Activated CD4-positive, alpha-beta T cell treated with anti-CD3 and anti-CD28 coated beads, Interleukin-2, amount 10 ng/mL, durations not matched to agents 7 days and 5 days (primary cell): ENCODE data around the gene ATG101. TPM values are rescaled to one million over a fixed set of nuclear protein-coding genes. Genes with fewer than 3 reads are reported as not detected.

Experiments used
- CTCF ChIA-PET: fragments of 350-600 bp; sonication (Branson Sonifier 250); formaldehyde crosslinking; loops from one replicate; lab custom pipeline; 2021; ENCODE audit warnings: antibody characterized with exemption; lab: Charles Lee
- POLR2A ChIA-PET: fragments of 350-600 bp; sonication (Branson Sonifier 250); formaldehyde crosslinking; loops from one replicate; lab custom pipeline; 2021; ENCODE audit warnings: antibody characterized with exemption; lab: Charles Lee
- DNase-seq: peaks from one replicate; pipeline ENCODE4 v3.0.0-alpha.2; 2020
- H3K27ac Mint-ChIP-seq: one replicate; pipeline ENCODE4 v1.8.0; 2021; ENCODE audit warnings: mild to moderate bottlenecking, moderate library complexity, mixed read lengths
- H3K27me3 Mint-ChIP-seq: one replicate; pipeline ENCODE4 v1.8.0; 2021; ENCODE audit warnings: mixed read lengths
- H3K36me3 Mint-ChIP-seq: one replicate; pipeline ENCODE4 v1.8.0; 2021; ENCODE audit warnings: low read depth, mixed read lengths
- H3K4me1 Mint-ChIP-seq: one replicate; pipeline ENCODE4 v1.8.0; 2021; ENCODE audit warnings: mixed read lengths
- H3K4me3 Mint-ChIP-seq: one replicate; pipeline ENCODE4 v1.8.0; 2021; ENCODE audit warnings: mild to moderate bottlenecking, moderate library complexity, mixed read lengths
- H3K9me3 Mint-ChIP-seq: one replicate; pipeline ENCODE4 v1.8.0; 2021; ENCODE audit warnings: mixed read lengths
- total RNA-seq, 2 experiments: library from RNA; stranded (reverse); gene quantifications; one replicate each; pipeline ENCODE4 v1.2.3, GENCODE V29; 2021

ATG101 gene
- total RNA-seq, 2 experiments from 2014 or later: 28.3 to 30.4 TPM

GRCh38 chr12:52032804-52033445 lies 36.9 kb upstream of the ATG101 start:
- no peaks in the 10 kb centered on the region for H3K36me3 Mint-ChIP-seq
- peaks cover 29% of the 10 kb centered on the region for H3K27me3 Mint-ChIP-seq
- peak overlapping the region; percentile 73 for H3K27ac Mint-ChIP-seq
- ChIA-PET CTCF (interaction anchor here (0.6 to 12.4 kb wide), 12 partner anchors 7 to 292 kb away, joined by 3 to 206 read pairs (median 4); partner anchors contain the start of genes ATG101 and NR4A1), POLR2A (interaction anchor here (0.7 kb wide), 1 partner anchor 21 kb away, joined by 3 read pairs; no protein-coding TSS in a partner anchor)
- peaks cover 32% of the 10 kb centered on the region for H3K4me1 Mint-ChIP-seq
- DNase-seq: peak; percentile 93
- H3K9me3 Mint-ChIP-seq: no peaks in the 10 kb centered on the region
- peak overlapping the region; percentile 58 for H3K4me3 Mint-ChIP-seq

DNA sequence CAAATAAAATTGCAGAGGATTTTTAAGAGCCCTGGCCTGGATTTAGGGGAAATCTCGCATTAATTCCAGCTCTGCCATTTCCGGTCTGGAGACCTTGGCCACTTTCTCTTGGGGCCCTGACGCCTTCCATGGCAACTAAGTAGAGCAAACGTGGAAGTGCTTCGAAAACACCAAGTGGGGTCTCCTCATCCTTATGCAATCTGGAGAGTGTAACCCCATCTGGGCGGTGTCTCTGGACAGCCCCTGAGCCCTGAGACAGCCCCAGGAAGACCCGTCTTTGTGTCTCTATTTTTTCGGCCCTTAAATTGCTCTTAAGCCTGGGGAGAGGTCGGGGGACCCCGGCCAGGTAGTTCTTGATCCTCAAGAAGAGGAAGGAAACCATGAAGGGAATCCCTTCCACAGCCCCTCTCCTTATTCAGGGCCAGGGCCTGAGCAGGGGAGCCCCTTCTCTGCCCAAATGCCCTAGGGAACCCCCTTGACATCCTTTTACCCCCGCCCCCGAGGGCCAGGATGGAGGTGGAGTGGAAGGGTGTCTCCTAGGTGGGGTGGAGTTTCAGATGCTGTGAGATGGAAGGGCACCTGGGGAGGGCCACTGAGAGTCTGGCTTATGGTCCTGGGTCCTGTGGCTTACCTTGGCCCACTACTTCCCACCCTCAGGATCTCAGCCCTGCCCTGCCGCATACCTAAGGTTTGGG lies 36.2 kb upstream of the ATG101 start:
- Mint-ChIP-seq H3K9me3 (no peaks in the 10 kb centered on the region), H3K27me3 (peaks cover 29% of the 10 kb centered on the region), H3K4me3 (peak overlapping the region; percentile 58), H3K4me1 (peaks cover 36% of the 10 kb centered on the region), H3K36me3 (no peaks in the 10 kb centered on the region), H3K27ac (peak overlapping the region; percentile 73)
- POLR2A ChIA-PET: no interaction called here
- no peak for DNase-seq
- CTCF ChIA-PET: interaction anchor here (1.3 to 15.8 kb wide), 6 partner anchors 8 to 40 kb away, joined by 4 to 225 read pairs (median 18); partner anchors contain the start of gene ATG101

DNA sequence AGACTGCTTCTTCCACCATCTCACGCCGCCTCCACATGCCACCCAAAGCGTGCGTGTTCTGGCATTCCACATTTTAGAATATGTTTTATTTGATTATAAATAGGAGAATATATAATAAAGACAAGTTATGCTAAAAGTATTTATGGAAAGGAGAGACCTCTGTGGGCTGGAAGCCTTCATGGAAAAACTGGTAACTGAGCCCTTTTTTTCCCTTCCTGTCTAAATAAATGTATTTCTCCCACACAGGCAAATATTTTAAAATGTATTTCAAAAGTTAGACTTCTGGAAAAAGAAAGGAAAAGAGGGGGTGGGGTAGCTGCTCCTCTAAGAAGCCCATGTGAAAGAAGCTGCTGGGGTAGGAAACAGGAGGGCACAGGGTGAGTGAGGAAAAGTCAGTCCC lies 34.6 kb upstream of the ATG101 start:
- ChIA-PET POLR2A (no interaction called here), CTCF (interaction anchor here (1.2 to 15.8 kb wide), 3 partner anchors 9 to 36 kb away, joined by 3 to 225 read pairs (median 12); partner anchors contain the start of gene ATG101)
- H3K4me3 Mint-ChIP-seq: no peak overlapping the region
- no peak for DNase-seq
- no peaks in the 10 kb centered on the region for H3K9me3 Mint-ChIP-seq
- no peak overlapping the region for H3K27ac Mint-ChIP-seq
- no peaks in the 10 kb centered on the region for H3K36me3 Mint-ChIP-seq
- peaks cover 38% of the 10 kb centered on the region for H3K4me1 Mint-ChIP-seq
- H3K27me3 Mint-ChIP-seq: peaks cover 29% of the 10 kb centered on the region

DNA sequence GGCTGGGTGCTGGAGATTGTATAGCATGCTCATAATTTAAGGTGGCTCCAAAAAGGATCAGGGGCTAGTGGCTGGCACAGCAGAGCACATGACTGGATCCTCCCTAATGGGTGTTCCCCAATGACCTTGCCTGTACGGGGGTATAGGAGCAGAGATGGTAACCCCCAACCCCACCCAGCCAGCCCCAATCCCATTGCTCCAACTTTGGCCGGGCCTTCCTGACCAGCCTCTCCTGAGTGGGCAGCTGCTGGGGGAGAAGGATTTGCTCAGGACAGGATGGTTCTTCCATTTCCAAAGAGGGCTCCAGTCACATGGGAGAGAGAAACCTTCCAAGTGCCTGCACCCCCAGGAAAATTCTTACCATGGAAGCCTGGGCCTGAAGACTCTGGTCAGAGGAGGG lies 33.9 kb upstream of the ATG101 start:
- no peaks in the 10 kb centered on the region for H3K36me3 Mint-ChIP-seq
- no peaks in the 10 kb centered on the region for H3K9me3 Mint-ChIP-seq
- H3K27ac Mint-ChIP-seq: no peak overlapping the region
- DNase-seq: no peak
- ChIA-PET CTCF (interaction anchor here (1.2 to 15.8 kb wide), 4 partner anchors 10 to 36 kb away, joined by 3 to 225 read pairs (median 8); partner anchors contain the start of gene ATG101), POLR2A (no interaction called here)
- H3K4me3 Mint-ChIP-seq: peak overlapping the region; percentile 46
- H3K27me3 Mint-ChIP-seq: peaks cover 29% of the 10 kb centered on the region
- H3K4me1 Mint-ChIP-seq: peaks cover 38% of the 10 kb centered on the region

GRCh38 chr12:52036587-52037171 lies 33.1 kb upstream of the ATG101 start:
- ChIA-PET CTCF (interaction anchor here (1.6 to 15.8 kb wide), 3 partner anchors 11 to 33 kb away, joined by 4 to 225 read pairs (median 12); partner anchors contain the start of gene ATG101), POLR2A (no interaction called here)
- Mint-ChIP-seq H3K27ac (no peak overlapping the region), H3K9me3 (no peaks in the 10 kb centered on the region), H3K4me3 (peak overlapping the region; percentile 46), H3K4me1 (peaks cover 42% of the 10 kb centered on the region), H3K36me3 (no peaks in the 10 kb centered on the region), H3K27me3 (peaks cover 29% of the 10 kb centered on the region)
- DNase-seq: peak; percentile 80

DNA sequence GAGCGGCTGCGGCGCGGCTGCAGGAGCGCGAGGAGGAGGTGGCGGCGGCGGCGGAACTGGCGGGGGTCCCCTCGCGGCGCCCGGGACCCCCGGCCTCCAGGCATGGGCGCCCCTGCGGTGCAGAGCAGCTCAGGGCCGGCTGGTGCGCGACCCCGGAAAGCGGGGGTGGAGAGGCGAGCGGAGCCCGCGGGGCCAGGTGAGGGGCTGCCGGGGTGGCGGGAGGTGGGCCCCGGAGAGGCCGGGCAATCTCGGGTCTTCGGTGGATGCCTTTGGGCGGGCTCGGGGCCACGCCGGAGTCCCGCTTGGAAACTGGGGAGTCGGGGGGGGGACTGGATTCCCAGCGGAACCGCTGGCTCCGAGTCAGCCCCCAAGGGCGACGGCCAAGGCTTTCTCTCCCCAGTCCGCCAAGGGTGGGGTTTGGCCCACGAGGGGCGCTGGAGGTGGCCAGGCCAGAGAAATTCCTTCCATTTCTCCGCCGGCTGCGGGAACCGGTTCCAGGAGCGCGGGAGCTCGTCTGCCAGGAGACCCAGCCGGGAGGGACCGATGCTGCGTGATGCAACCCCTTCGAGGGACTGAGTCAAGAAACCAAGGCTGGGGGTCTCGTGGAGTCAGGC lies 32.4 kb upstream of the ATG101 start:
- H3K9me3 Mint-ChIP-seq: no peaks in the 10 kb centered on the region
- DNase-seq: no peak
- no peak overlapping the region for H3K27ac Mint-ChIP-seq
- no peaks in the 10 kb centered on the region for H3K36me3 Mint-ChIP-seq
- H3K27me3 Mint-ChIP-seq: peaks cover 29% of the 10 kb centered on the region
- CTCF ChIA-PET: interaction anchor here (1.5 to 15.8 kb wide), 4 partner anchors 12 to 32 kb away, joined by 3 to 225 read pairs (median 8); partner anchors contain the start of gene ATG101
- POLR2A ChIA-PET: no interaction called here
- peak overlapping the region; percentile 34 for H3K4me3 Mint-ChIP-seq
- H3K4me1 Mint-ChIP-seq: peaks cover 46% of the 10 kb centered on the region

GRCh38 chr12:52038447-52038846 lies 31.3 kb upstream of the ATG101 start:
- no peak overlapping the region for H3K27ac Mint-ChIP-seq
- POLR2A ChIA-PET: interaction anchor here (0.8 kb wide), 1 partner anchor 31 kb away, joined by 3 read pairs; the partner anchor contains the start of gene ATG101
- H3K4me3 Mint-ChIP-seq: peak overlapping the region; percentile 34
- peaks cover 25% of the 10 kb centered on the region for H3K27me3 Mint-ChIP-seq
- CTCF ChIA-PET: interaction anchor here (0.8 to 15.8 kb wide), 5 partner anchors 9 to 44 kb away, joined by 3 to 225 read pairs (median 3); partner anchors contain the start of gene ATG101
- no peak for DNase-seq
- H3K9me3 Mint-ChIP-seq: no peaks in the 10 kb centered on the region
- no peaks in the 10 kb centered on the region for H3K36me3 Mint-ChIP-seq
- H3K4me1 Mint-ChIP-seq: peaks cover 43% of the 10 kb centered on the region

DNA sequence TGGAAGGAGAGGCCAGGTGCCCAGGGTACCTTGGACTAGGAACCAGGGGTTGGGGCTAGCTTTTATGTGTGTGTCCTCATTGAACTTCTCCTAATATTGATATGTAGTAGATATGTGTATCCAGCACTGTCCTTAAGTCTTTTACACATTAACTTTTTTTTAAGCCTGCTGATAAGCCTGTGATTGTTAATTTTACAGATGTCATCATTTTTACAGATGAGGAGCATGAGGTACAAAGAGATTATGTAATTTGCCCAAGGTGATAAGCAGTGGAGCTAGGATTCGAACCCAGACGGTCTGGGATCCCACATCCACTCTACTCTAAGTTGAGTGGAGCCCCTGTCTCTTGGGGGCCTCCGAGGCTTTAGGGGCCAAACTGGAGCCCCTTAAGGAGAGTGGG lies 28.7 kb upstream of the ATG101 start:
- Mint-ChIP-seq H3K27me3 (peaks cover 4% of the 10 kb centered on the region), H3K36me3 (no peaks in the 10 kb centered on the region), H3K9me3 (no peaks in the 10 kb centered on the region), H3K27ac (peak overlapping the region; percentile 41), H3K4me3 (no peak overlapping the region), H3K4me1 (peaks cover 34% of the 10 kb centered on the region)
- POLR2A ChIA-PET: no interaction called here
- CTCF ChIA-PET: interaction anchor here (0.8 to 15.8 kb wide), 6 partner anchors 10 to 209 kb away, joined by 3 to 225 read pairs (median 6); partner anchors contain the start of genes NR4A1 and TAMALIN
- no peak for DNase-seq

DNA sequence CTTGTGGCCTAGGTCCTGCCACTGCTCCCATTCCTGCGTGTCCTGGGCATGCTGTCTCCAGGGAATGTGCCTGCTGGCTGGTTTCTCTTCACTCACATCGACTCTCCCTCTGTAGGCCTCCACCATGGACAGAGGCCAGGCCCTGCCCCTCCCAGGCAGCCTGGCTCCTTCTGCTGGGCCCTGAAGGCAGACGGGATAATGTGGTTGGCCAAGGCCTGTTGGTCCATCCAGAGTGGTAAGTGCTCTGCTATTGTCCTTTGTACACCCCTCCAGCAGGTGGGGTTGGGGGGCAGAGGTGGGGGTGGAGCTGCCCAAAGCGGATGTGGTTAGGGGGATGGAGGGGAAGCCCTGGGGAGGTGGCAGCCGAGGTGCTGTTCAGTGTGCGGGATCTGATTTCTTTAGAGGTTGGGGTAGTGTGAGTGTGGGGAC lies 28.1 kb upstream of the ATG101 start:
- no peaks in the 10 kb centered on the region for H3K27me3 Mint-ChIP-seq
- H3K9me3 Mint-ChIP-seq: no peaks in the 10 kb centered on the region
- H3K4me1 Mint-ChIP-seq: peaks cover 34% of the 10 kb centered on the region
- H3K36me3 Mint-ChIP-seq: no peaks in the 10 kb centered on the region
- peak; percentile 40 for DNase-seq
- no peak overlapping the region for H3K27ac Mint-ChIP-seq
- CTCF ChIA-PET: interaction anchor here (1.1 to 15.8 kb wide), 5 partner anchors 10 to 210 kb away, joined by 3 to 225 read pairs (median 6); partner anchors contain the start of gene NR4A1
- POLR2A ChIA-PET: no interaction called here
- no peak overlapping the region for H3K4me3 Mint-ChIP-seq

DNA sequence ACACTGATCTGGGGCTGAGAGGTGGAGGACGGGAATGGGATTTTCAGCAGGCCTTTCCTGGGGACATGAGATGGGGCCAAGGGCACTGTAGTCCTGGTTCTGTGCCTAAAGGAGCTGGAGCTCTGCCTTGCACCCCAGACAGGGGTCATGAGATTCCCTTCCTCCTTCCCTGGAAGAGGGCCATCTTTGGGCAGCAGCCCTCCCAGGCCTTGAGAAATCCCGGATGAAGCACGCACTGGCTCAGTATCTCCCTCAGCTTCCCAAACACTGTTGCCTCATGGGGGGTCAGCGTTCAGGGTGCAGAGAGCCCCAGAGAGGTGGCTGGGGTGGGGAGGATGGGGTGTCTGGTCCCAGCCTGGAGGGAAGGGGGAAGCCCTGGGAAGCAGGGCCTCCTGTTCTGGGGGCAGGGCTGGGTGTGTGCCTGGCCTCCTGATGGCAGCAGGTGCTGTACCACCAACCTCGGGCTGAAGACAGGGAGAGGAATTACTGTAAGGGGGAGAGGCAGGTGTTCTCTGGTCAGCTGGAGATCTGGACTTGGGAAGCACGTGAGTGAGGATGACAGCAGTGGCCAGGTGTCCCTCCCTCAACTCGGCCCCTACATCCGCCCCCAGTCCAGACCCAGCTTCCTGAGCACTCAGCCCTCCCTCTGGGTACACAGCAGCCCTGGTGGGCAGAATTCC lies 26.9 kb upstream of the ATG101 start:
- H3K36me3 Mint-ChIP-seq: no peaks in the 10 kb centered on the region

GRCh38 chr12:52043386-52044212 lies 26.2 kb upstream of the ATG101 start:
- no peak overlapping the region for H3K4me3 Mint-ChIP-seq
- ChIA-PET POLR2A (no interaction called here), CTCF (interaction anchor here (1.4 to 15.8 kb wide), 4 partner anchors 11 to 66 kb away, joined by 3 to 225 read pairs (median 4); no protein-coding TSS in a partner anchor)
- no peaks in the 10 kb centered on the region for H3K9me3 Mint-ChIP-seq
- no peak overlapping the region for H3K27ac Mint-ChIP-seq
- no peaks in the 10 kb centered on the region for H3K27me3 Mint-ChIP-seq
- H3K4me1 Mint-ChIP-seq: peaks cover 33% of the 10 kb centered on the region
- no peaks in the 10 kb centered on the region for H3K36me3 Mint-ChIP-seq
- no peak for DNase-seq

More for the DNA sequence above, 26.9 kb upstream of the ATG101 start:
- no peak for DNase-seq
- H3K4me3 Mint-ChIP-seq: no peak overlapping the region
- ChIA-PET CTCF (interaction anchor here (0.6 to 15.8 kb wide), 5 partner anchors 8 to 65 kb away, joined by 3 to 225 read pairs (median 4); partner anchors contain the start of gene NR4A1), POLR2A (no interaction called here)
- peaks cover 37% of the 10 kb centered on the region for H3K4me1 Mint-ChIP-seq
- H3K27ac Mint-ChIP-seq: peak overlapping the region; percentile 57
- no peaks in the 10 kb centered on the region for H3K9me3 Mint-ChIP-seq
- no peaks in the 10 kb centered on the region for H3K27me3 Mint-ChIP-seq
